Stimulated activated CD4-positive, alpha-beta T cell treated with anti-CD3 and anti-CD28 coated beads, Interleukin-12 subunit alpha, Interleukin-12 subunit beta, amount 100 ng/mL, for 4 hours (primary cell): ENCODE data around the gene CEND1.
A peak's percentile ranks its signal among the peaks of the same experiment; 100 is the strongest.

Experiments
- DNase-seq: peaks from one replicate; pipeline ENCODE4 v3.0.0-alpha.2; 2020

Gene CEND1

DNA sequence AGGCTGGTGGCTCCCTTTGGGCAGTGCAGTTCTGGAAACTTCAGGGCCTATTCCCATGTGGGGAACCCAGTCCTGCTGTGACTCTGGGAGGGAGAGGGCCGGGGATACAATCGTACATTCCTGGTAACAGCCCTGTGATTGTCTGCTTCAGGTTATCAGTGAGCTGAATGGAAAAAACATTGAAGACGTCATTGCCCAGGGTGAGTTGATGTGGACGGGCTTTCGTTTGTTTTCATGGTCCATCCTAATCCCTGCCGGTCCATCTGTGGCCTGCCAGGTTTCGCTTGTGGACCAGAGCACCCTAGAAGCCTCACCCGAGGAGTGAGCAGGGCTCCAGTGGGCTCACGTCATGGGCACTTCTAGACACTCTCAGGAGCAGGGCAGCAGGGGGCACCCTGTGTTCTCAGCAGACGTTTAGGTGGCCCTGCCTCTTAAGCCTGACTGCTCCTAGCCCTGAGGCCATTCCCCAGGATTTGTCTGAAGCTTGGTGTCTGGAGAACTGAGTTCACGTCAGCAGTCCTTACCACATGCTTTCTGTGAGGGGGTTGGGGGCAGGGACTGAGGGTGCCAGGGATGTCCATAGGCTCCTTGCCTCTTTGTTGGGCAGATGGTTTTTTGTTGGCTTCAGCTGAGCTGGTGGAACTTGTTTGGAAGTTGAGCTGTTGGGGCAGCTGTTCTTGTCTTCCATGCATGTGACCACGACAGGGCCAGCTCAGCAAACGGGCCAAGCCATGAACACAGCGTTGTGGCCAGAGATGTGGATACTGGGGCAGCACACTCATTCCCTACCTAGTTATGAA lies 21.8 kb upstream of the CEND1 start:
- no peak for DNase-seq

DNA sequence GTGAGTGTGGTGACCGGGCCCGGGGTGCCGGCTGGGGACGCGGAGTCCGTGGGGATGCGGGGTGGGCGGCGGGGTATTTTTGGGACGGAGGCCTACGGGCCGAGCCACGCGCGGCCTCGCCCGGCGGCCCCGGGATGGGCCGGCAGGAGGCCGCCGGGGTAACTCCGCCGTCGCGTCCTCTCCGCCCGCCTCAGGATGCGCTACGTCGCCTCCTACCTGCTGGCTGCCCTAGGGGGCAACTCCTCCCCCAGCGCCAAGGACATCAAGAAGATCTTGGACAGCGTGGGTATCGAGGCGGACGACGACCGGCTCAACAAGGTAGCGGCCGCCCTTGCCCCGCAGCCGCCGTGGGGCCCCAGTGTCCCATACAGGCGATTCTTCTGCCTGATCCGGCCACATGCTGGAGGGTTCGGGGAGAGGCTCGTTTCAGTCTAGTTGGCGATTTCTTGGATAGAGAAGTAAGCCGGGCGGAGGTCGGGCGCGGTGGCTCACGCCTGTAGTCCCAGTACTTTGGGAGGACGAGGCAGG lies 20.2 kb upstream of the CEND1 start:
- no peak for DNase-seq

DNA sequence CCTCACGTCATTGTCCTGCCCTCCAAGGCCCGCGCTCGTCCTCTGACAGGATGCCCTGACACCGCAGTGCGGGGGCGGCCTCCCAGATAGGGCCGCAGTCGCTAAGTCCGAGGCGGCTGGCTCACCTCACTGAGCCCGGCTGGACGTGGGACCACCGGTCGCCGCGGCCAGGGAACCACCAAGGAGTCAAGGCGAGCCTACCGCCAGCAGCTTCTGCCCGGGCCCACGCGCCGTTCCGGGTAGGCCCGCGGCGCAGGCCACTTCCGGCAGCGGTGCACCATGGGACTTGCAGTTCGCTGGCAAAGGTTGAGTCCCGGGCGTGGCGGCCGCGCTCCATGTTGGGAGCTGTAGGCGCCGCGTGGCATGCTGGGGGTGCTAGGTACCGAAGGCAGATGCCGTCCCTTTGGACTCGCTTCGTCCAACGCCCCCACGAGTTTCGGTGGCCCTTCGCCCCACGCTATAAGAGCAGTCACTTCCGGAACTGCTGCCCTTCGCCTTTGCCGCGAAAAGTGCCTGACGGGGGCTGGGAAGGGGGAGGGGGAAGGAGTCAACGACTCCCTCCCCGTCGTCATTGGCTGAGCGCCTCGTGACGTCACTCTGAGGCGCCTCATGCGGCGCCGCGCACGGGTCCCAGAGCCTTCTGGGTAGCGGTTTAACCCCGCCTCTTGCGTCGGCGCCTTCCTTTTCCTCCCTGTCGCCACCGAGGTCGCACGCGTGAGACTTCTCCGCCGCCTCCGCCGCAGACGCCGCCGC lies 19.6 kb upstream of the CEND1 start, which contains the start of gene RPLP2:
Gene RPLP2, plus strand, starts transcription at position 681 of the 753 bp plus-strand sequence. CDS start 268 bp downstream, outside the sequence.
- peak; percentile 96 for DNase-seq

DNA sequence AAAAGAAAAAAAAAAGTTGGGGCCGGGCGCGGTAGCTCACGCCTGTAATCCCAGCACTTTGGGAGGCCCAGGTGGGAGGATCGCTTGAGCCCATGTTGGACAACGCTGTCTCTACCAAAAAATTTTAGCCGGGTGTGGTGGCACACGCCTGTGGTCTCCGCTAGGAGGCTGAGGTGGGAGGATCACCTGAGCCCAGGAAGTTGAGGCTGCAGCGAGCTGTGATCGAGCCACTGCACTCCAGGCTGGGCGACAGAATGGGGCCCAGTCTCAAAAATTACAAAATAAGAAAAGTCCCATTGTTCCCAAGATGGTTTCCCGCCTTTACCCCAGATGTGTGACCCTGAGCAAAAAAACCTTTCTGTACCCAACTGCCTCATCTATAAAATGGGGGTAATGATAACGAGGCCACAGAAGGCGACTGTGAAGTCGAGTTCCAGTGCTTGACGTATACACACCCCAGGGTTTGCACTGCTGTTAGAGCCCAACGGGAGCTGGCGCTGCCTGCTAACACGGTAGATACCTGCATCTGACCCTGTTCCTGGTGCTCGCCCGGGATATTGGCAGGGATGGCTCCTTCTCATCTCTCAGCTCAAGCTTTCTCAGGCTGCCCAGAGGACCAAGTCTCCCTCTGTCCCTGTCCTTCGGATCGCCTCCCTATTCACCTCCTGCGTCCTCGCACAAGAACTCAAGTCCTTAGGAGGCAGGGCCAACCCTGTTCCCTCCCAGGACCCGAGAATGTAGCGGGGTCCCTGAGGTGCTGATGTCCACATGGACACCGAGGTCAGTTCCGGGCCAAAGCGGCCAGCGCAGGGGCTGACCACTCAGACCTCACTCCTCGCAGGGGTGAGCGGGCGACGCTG lies 18.8 kb upstream of the CEND1 start:
- no peak for DNase-seq

DNA sequence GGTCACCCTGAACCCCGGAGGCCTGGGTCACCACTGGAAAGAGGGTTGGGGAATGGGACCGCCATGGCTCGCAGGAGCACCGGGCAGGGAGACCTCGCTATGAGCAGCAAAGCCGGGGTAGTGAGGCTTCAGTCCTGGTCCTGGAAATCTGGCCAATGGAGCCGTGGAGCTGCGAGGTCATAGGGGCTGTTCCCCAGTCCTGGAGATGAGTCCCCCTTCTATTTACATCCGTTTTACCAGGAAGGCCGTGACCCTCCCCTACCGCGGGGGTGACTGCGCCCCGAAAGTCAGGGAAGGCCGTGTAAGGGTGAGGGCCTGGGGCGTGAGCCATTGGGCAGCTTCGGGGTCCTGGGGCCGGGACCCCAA lies 14.7 kb upstream of the CEND1 start:
- DNase-seq = no peak

DNA sequence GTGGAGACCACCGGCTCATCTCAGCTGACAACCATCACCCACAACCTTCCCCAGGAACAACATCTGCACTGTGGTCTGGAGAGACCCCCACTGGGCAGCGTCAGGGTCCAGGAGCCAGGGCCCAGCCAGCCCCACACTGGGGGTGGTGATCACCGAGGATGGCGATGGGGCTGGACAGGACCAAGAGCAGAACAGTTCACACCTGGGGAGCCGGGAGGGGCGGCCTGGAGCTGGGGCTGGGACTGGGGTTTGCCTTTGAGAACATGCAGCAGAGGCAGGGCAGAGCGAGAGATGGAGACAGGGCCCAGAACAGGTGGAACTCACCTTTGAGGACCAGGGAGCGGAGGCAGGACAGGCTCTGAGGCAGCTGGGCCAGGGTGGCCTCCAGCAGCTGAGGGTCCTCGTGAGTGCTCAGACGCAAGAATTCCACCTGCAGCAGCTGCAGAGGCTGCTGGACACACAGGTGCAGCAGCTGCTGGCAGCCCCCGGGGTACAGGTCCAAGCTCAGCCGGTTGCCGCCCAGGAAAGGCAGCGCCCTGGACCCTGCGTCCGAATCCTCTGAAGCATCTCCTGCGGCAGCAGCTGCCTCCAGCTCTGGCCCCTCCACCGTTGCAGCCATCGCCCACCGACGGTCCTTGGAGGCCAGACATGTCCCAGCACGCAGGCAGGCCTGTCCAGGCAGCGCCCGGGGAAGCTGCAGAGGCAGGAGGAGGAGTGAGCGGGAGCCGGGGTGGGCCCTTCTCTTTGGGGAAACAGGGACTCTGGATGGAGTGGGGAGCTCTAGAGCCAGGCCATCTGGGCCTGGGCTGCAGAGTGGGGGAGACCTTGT lies 14.1 kb upstream of the CEND1 start:
- DNase-seq = no peak

DNA sequence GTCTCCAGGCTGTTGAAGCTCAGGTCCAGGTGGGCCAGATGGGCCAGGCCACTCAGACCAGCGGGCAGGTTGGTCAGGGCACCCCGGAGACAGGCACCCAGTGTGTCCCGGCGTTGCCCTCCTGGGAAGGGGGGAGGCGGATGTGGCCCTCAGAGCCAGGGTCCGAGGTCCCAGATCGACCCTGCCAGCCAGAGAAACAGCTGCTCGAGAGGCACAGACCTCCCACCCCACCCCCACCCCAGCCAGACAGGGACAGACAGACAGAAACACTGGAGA lies 13.5 kb upstream of the CEND1 start:
- DNase-seq = no peak

DNA sequence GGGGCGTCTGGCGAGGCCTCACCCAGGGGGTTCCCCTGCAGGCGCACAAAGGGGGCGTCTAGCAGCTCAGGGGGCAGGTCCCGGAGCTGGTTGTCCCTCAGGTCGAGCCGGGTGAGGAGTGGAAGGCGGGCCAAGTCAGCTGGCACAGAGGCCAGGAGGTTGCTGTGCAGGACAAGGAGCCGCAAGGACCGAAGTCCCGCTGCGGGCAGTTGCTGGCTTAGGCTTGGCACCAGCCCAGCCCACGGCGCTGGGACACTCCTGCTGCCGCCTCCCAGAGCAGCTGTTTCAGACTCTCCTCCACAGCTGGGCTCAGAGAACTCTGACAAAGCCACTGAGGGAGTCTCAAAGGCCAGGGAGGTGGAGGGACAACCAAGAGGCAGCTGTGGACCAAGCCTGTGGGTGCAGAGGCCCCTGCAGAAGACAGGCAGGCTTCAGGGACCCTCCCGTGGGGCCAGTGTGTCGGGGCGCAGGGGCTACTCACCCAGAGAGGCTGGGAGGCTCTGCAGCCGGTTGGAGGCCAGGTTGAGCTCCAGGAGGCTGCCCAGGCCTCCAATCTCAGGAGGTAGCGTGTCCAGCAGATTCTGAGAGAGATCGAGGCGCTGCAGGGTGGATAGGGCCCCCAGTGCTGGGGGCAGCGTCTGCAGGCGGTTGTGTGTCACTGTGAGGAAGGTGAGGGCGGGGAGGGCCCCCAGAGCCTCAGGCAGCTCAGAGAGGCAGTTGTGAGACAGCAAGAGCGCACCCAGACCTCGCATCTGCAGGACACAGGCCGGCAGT lies 13.0 kb upstream of the CEND1 start:
- no peak for DNase-seq

DNA sequence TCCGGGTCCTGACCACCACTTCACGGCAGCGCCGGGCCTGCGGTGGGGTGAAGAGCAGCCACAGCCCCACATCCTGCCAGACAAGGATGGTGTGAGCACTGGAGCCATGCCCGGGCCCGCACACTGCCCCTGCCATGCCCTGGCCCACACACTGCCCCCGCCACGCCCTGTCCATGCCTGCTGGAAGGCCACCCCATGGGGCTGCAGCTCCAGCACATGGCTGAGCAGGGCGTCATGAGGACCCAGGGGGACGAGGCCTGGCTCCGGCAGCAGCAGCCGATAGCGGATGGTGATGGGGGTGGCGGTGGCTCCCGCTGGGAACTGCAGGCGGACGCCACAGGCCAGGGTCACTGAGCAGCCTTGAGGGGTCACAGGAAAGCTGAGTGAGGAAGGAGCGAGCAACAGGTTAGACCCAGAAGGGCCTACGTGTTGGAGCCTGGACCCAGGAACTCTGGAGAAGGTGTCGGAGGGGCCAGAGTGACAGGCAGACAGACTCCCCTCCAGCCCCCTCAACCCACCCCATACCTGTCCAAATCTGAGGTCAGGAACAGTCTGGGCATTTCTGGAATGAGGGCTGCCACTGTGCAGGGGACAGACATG lies 12.2 kb upstream of the CEND1 start:
- no peak for DNase-seq

DNA sequence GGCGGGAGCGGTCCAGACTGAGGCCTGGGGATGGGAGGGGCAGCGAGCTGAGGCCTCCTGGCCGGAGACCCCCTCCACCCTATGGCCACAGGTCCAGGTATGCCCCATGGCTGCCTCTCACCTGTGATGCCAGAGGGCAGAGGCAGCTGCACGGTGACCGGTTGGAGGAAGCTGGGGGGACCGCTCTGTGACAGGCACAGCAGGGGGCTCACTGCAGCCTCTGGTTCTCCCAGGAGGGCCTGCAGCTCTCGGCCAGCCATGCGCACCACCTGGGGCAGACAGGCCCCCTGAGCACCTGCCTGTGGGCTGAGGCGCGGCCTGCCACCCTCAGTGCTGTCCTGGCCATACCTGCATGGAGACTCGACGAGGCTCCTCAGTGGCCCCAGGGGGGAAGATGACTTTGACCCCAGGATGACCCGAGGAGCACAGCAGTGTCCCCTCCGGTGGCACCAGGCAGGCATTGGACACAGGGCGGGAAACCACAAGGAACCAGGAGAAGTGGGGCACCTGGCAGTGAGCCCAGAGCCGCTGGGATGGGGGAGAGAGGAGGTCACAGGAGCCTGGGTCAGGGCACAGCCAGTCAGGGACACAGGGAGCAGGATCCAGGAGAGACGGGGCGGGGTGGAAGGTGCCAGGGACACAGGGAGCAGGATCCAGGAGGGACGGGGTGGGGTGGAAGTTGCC lies 11.3 kb upstream of the CEND1 start:
- no peak for DNase-seq

DNA sequence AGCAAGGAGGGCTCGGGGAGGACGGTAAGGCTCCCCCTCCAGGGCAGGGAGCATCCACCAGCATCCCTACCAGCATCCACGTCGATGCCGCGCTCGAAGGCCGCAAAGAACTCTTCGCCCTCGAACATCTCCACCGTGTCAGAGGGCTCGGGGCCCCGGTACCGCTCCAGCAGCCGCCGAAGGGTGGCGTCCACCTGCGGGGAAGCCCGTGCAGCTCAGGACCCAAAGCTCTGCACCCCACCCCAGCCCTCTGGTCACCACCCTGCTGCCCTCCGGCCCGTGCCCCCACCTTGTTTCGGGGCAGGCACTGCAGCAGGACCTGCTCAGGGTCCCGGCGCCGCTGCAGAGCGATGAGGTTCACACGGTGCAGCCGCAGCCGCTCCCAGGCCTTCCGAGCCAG lies 10.6 kb upstream of the CEND1 start:
- DNase-seq = no peak

DNA sequence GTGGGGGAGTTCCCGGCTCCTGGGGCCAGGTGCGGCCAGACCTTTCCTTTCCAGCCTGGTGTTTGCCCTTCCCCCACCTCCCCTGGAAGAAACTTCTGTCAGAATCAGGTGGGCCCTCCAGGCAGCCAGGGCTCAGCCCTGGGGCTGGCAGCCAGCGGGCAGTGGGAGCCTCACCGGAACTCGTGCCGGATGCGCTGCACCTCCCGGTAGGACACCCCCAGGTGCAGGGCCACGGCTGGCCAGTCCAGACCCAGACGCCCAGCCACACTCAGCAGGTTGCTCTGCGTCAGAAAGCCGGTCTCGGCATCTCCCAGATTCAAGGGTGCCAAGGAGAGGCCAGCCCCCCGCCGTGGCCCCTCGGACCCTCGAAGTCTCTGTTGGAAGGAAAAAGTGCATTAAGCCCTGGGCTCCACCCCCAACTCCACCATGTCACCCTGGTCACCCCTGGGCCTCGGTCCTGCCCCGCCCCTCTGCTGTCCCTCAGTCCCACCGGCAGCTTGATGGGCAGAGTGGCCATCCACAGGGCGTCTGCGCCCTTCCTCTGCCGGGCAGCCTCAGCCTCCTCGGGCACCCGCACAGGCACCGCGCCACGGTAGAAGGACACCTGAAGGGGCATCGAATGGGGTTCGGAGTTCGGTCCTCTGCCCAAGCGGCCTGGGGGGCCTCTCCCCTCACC lies 9.9 kb upstream of the CEND1 start:
- no peak for DNase-seq

DNA sequence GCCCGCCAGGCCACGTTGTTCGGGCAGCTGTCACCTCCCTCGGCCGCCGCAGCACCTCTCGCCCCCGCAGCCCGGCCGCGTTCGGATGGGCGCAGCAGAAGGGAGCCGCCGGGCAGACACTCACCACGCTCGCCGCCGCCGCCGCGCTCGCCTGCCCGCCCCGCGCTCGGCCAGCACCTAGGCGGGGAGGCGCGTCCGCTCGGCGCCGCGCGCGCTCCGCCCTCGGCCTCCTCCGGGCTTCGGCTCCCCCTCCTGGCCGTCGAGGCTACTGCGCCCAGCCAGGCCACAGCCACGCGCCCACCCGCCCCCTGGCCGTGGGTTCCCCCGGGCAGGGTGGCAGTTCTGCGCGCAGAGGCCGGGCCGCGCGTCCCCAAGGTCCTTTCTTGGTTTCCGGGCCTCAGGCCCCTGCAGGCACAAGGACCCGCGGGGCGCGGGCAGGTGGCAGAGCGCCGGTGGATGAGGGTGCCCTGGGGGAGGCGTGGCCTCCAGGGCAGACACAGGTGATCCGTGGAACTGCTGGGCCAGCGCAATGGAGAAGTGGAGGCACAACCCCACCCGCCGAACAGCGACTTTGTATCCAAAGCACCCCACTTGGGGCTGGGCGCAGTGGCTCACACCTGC lies 8.3 kb upstream of the CEND1 start, which contains the start of gene SLC25A22:
Gene SLC25A22, minus strand, starts transcription at position 189 of the 621 bp plus-strand sequence. CDS start 3,275 bp downstream, outside the sequence.
- peak; percentile 85 for DNase-seq

DNA sequence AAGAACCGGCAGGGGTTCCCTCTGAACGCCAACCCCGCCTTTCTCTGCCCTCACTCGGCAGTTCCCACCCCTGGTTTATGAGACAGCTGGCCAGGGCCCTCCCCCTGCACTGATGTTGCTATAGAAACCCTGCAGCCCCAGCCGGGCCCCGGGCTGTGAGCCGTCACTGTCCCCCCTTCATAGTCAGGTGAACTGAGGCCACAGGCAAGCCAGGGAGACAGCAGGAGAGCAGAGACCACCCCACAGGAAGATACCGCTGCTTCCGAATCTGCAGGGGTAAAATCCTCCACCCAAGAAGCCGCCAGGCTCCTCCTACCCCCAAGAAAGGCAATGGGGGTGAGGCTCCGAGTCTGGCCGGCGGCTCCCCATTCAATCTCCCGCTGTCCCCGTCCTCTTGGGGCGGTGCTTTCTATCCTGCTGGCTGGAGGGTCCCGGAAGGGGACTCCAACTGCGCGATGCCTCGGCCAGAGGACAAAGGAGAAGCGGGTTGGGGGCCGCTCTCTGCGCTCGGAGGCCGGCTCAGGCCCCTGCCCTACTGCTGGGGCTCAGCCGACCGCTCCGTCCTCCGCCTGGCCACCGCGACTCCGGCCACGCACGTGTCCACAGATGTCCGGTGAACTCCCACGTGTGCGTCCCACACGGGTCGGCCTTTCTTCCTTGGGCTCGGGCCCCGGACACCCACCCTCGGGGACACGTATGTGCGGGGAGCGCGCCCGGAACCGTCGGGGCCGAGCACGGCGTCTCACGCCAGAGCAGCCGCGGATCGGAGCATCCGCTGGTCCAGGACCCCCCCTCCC lies 7.6 kb upstream of the CEND1 start:
- peak; percentile 67 for DNase-seq

DNA sequence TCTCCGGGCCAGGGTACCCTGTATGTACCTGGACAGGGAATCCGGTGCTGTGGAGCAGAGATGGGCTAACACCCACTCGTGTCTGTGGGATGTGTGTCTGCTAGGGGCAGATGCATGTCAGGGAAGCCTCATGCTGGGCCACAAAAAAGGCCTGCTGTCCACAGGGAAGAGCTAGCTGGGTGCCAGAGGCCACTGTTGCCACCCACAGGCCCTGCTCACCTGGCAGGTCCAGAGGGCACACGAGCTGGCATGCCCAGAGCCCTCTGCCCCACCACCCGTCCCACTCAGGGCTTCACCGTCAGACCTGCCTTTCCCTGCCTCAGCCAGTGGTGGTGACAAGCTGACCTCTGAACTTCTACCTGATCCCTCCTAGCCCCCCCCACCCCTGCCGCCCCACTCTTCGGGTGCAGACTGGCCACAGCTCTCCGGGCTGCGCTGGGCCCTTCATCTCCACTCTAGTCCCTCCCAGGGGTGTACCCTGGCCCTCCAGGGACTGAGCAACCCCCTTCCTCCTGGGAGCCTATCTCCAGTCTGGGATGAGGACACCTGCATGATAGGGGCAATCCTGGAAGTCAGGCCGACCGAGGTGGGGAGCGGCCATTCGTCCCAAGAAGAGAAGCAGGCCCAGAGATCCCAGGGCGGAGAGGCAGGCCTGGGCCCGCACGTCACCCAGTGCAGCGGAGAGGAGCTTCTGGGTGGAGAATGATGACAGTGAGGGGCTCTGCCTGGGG lies 6.8 kb upstream of the CEND1 start:
- no peak for DNase-seq

DNA sequence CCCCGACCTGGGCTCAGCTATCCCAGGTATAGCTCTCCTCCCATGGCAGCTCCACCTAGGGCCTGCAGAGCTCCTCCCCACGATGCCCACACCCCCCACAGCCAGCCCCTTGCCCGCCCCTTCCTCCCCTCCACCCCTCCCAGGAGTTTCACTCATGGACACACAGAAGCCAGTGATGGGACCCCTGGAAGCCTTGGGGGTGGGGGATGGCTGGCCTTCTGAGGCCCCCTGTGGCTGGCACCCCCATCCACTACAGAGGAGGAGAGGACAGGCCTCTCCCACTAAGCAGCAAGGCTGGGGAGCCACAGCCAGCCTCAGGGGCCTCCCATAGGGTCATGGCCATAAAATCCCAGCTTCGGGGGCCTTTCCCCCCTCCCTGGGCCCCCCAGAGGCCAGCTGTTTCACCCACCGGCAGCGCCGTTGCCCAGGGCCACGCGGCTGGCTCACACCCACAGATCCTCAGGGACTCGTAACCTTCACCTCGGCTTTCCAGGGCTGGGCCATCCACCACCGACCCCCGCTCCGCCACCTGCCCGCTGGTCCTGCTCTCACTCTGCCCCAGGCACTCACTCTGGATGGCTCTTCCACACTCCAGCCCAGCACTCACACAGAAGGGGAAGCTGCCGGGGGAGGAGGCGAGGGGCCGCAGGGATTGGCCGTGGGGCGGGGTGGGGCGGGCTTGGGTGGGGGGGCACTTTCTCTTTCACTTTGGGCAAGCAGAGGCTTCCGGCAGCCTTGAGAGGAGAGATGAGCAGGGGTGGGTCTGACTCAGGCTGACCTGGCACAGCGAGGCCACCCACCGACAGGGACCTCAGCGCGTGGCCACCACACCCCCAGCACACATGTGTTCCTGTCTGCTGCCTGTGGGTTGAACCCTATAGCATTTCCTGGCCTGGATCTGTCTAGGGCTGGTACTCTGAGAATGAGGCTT lies 6.0 kb upstream of the CEND1 start:
- DNase-seq = peak; percentile 78
